OCI-LY7 (cell line): ENCODE measurements around the gene ANKRD30A.

Experiments
- EZH2phosphoT487 ChIP-seq: fragments of 200-600 bp; sonication (generic); IDR thresholded peaks from 2 replicates; pipeline ENCODE4 v1.6.1; 2018; ENCODE audit warnings: low read depth, borderline replicate concordance, mild to moderate bottlenecking, mixed run types, antibody characterized with exemption, low read length, moderate library complexity, mixed read lengths
- TF ChIP-seq, protein P1 (sequence below): fragments of 200-600 bp; sonication (generic); conservative IDR thresholded peaks from 2 replicates; pipeline ENCODE4 v1.5.1; 2014; ENCODE audit warnings: mild to moderate bottlenecking, antibody characterized with exemption, low read length, moderate library complexity, mixed read lengths

DNA sequence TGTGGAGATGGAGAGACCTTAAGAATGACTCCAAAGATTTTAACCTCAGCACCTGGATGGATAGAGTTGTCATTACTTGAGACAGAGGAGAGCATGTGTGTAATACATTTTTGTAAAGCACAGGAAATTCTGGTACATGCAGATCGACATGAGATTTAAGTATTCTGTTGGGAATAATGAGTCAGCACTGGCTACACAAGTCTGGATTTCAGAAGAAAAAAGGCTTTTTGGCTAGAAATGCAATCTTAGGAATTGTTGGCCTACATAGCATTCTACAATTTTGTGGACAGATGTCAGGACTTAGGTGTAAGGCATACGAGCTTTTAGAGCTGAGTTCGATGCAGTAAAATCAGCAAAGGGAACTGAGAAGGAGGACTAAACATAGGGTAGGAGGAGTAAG is 24.1 kb upstream of the ANKRD30A start:
- TF ChIP-seq EZH2phosphoT487, result no peak
- TF ChIP-seq, protein P1, sequence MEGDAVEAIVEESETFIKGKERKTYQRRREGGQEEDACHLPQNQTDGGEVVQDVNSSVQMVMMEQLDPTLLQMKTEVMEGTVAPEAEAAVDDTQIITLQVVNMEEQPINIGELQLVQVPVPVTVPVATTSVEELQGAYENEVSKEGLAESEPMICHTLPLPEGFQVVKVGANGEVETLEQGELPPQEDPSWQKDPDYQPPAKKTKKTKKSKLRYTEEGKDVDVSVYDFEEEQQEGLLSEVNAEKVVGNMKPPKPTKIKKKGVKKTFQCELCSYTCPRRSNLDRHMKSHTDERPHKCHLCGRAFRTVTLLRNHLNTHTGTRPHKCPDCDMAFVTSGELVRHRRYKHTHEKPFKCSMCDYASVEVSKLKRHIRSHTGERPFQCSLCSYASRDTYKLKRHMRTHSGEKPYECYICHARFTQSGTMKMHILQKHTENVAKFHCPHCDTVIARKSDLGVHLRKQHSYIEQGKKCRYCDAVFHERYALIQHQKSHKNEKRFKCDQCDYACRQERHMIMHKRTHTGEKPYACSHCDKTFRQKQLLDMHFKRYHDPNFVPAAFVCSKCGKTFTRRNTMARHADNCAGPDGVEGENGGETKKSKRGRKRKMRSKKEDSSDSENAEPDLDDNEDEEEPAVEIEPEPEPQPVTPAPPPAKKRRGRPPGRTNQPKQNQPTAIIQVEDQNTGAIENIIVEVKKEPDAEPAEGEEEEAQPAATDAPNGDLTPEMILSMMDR, result no peak
